ENCODE results near the gene GABRB3.

DNA sequence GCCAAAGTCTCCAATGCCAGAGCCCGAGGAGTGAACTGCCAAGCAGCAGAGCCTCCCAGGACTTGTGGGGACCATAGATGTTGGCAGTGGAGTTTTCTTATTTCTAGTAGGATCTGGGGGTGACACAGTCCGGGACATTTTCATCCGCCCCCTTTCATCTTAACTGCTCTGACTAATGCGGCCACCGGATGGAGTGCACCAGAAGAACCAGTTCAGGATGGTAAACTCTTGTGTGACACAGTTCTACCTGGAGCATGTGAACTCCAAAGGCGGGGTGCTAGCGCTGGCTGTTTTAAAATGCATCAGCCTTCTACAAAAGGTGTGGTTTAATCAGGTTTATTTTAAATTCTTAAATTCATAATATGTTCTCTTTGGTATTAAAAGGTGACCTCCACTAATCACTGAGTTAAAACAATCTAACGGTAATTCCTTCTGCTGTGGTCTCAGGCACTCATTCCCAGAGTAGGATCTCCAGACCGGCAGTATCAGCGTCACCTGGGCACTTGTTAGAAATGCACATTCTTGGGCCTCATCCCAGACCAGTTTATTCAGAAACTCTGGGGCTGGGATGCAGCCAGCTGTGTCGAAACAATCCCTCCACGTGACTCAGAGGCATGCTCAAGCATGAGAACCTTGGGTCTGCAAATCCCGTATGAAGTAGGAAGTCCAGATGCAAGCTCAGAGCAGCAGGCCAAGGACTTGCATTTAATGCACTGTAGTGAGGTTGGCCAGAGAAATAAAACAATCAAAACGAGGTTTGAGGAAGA lies 105.5 kb downstream of the GABRB3 start:
- TF ChIP-seq CTCF (IDR thresholded peaks at IDR 0.05): no peak
- TF ChIP-seq TCF7L2 (IDR thresholded peaks at IDR 0.05; ENCODE audit: low read depth, low read length): no peak
- no peak for TF ChIP-seq REST (IDR thresholded peaks at IDR 0.05; ENCODE audit: insufficient read depth in 1 of 2, low read depth in 2 of 2, low read length in 1 of 2)

Data from Panc1 (cell line).